ENCODE results near the gene SUSD4.

SUSD4 gene

GRCh38 chr1:223297800-223298199, 66.2 kb downstream of the SUSD4 start:
- H4K20me1 ChIP-seq (ENCODE audit: insufficient read depth, low read length, poor library complexity, severe bottlenecking), result no peaks in the 10 kb centered on the region
- TF ChIP-seq EZH2phosphoT487 (IDR thresholded peaks at IDR 0.05; ENCODE audit: borderline replicate concordance), result no peak
- TF ChIP-seq CTCF (conservative IDR thresholded peaks at IDR 0.05; ENCODE audit: low read length), result no peak
- no peak overlapping the region for H3K4me2 ChIP-seq (ENCODE audit: low read depth, low read length, poor library complexity, severe bottlenecking)
- H3K4me1 ChIP-seq (ENCODE audit: insufficient read depth, low read length, poor library complexity, severe bottlenecking), result no peaks in the 10 kb centered on the region
- no peak overlapping the region for H2AFZ ChIP-seq (ENCODE audit: low read length)
- H3F3A ChIP-seq (ENCODE audit: low read depth), result no peaks in the 10 kb centered on the region
- H3K4me3 ChIP-seq (ENCODE audit: low read length, poor library complexity, severe bottlenecking), result no peak overlapping the region
- H3K9me3 ChIP-seq (ENCODE audit: insufficient read depth, low read depth, low read length), result no peaks in the 10 kb centered on the region
- H3K79me2 ChIP-seq (ENCODE audit: insufficient read depth, low read length), result no peaks in the 10 kb centered on the region
- H3K9me2 ChIP-seq (replicated peaks; ENCODE audit: low read depth, low read length), result no peaks in the 10 kb centered on the region
- no peak overlapping the region for H3K9ac ChIP-seq (ENCODE audit: low read depth, low read length, poor library complexity, severe bottlenecking)
- no peaks in the 10 kb centered on the region for H3K36me3 ChIP-seq (ENCODE audit: insufficient read depth, low read length)
- no peaks in the 10 kb centered on the region for H3K27me3 ChIP-seq (ENCODE audit: insufficient read depth, low read length, poor library complexity, severe bottlenecking)

- H3K9ac ChIP-seq (ENCODE audit: low read depth, low read length, poor library complexity, severe bottlenecking), result no peak overlapping the region
- H3K4me3 ChIP-seq (ENCODE audit: low read length, poor library complexity, severe bottlenecking), result no peak overlapping the region
- no peak for TF ChIP-seq CTCF (conservative IDR thresholded peaks at IDR 0.05; ENCODE audit: low read length)
- TF ChIP-seq EZH2phosphoT487 (IDR thresholded peaks at IDR 0.05; ENCODE audit: borderline replicate concordance), result no peak
- H3K9me2 ChIP-seq (replicated peaks; ENCODE audit: low read depth, low read length), result no peaks in the 10 kb centered on the region
- H4K20me1 ChIP-seq (ENCODE audit: insufficient read depth, low read length, poor library complexity, severe bottlenecking), result no peaks in the 10 kb centered on the region
- no peaks in the 10 kb centered on the region for H3K79me2 ChIP-seq (ENCODE audit: insufficient read depth, low read length)
- no peak overlapping the region for H2AFZ ChIP-seq (ENCODE audit: low read length)
- H3K36me3 ChIP-seq (ENCODE audit: insufficient read depth, low read length), result no peaks in the 10 kb centered on the region
- H3K4me1 ChIP-seq (ENCODE audit: insufficient read depth, low read length, poor library complexity, severe bottlenecking), result peaks cover 10% of the 10 kb centered on the region
- H3K27me3 ChIP-seq (ENCODE audit: insufficient read depth, low read length, poor library complexity, severe bottlenecking), result no peaks in the 10 kb centered on the region
- no peak overlapping the region for H3K4me2 ChIP-seq (ENCODE audit: low read depth, low read length, poor library complexity, severe bottlenecking)
- no peaks in the 10 kb centered on the region for H3K9me3 ChIP-seq (ENCODE audit: insufficient read depth, low read depth, low read length)
- no peaks in the 10 kb centered on the region for H3F3A ChIP-seq (ENCODE audit: low read depth)
Observed at GRCh38 chr1:223291796-223292195, 72.2 kb downstream of the SUSD4 start.

GRCh38 chr1:223290397-223290796, 73.6 kb downstream of the SUSD4 start:
- Histone ChIP-seq H3K9me3 (ENCODE audit: insufficient read depth, low read depth, low read length) (no peaks in the 10 kb centered on the region), H3K4me2 (ENCODE audit: low read depth, low read length, poor library complexity, severe bottlenecking) (peak overlapping the region; percentile 41), H3K4me3 (ENCODE audit: low read length, poor library complexity, severe bottlenecking) (no peak overlapping the region), H3K4me1 (ENCODE audit: insufficient read depth, low read length, poor library complexity, severe bottlenecking) (peaks cover 10% of the 10 kb centered on the region), H3K36me3 (ENCODE audit: insufficient read depth, low read length) (no peaks in the 10 kb centered on the region), H3K79me2 (ENCODE audit: insufficient read depth, low read length) (no peaks in the 10 kb centered on the region), H4K20me1 (ENCODE audit: insufficient read depth, low read length, poor library complexity, severe bottlenecking) (no peaks in the 10 kb centered on the region), H3K27me3 (ENCODE audit: insufficient read depth, low read length, poor library complexity, severe bottlenecking) (no peaks in the 10 kb centered on the region), H3F3A (ENCODE audit: low read depth) (no peaks in the 10 kb centered on the region), H3K9me2 (replicated peaks; ENCODE audit: low read depth, low read length) (no peaks in the 10 kb centered on the region), H3K9ac (ENCODE audit: low read depth, low read length, poor library complexity, severe bottlenecking) (no peak overlapping the region), H2AFZ (ENCODE audit: low read length) (peak overlapping the region; percentile 47; the same call in 1 of the 2 replicates)
- TF ChIP-seq EZH2phosphoT487 (IDR thresholded peaks at IDR 0.05; ENCODE audit: borderline replicate concordance), result no peak
- no peak for TF ChIP-seq CTCF (conservative IDR thresholded peaks at IDR 0.05; ENCODE audit: low read length)
